ENCODE results near the gene NRIP3. TPM values are rescaled to one million over a fixed set of nuclear protein-coding genes. Genes with fewer than 3 reads are reported as not detected.

NRIP3 gene
- total and polyA plus RNA-seq, 11 donors = 0.23 to 3.4 (median 0.58) TPM

DNA sequence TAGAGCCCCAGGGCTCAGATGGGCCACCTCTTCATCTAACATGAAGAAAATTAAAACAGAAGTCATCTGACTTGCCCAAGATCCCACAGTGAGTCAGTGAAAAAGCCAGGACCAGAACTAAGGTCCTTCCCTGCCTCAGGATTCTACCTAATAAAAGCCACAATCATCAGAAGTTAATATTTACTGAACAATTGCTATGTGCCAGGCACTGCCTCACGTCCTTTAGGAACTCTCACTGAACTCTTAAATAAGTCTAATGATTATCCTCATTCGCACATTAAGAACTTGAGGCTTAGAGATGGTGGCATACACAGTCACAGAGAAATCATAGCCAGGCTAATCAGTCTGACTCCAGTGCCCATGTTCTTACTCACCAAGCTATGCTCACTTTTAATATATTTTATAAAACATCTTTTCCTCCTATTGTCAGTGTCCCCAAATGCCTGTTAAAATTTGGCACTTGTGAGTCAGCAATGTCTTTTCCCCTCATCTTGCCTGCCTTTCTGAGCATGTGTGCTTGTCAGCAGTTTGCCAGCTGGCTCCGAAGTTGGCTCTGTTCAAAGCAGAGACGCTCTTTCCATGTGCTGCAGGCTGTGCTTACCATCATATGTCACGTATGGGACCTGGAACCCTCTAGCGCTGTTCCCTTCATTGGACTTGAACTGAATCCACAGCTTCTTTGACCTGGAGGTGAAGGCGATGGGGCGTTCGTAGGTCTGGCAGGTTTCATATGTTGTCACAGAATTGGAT lies 21.5 kb upstream of the NRIP3 start:
- peak in 1 of 5 donors; percentile 36 for DNase-seq
- Histone ChIP-seq H3K4me1 (peaks cover 0 to 18% (median 5%) of the 10 kb centered on the region in 12 donors), H3K27me3 (no peaks in the 10 kb centered on the region), H3K36me3 (no peaks in the 10 kb centered on the region), H3K4me3 (no peak overlapping the region), H3K27ac (no peak overlapping the region), H3K9me3 (no peaks in the 10 kb centered on the region)
- peak in 3 of 4 donors; percentile 41 to 62 (median 56) for ATAC-seq
- intact Hi-C loops (cut with DNase I) = no loop called here
- TF ChIP-seq POLR2A (IDR thresholded peaks at IDR 0.05) = no peak
- TF ChIP-seq, protein P1, sequence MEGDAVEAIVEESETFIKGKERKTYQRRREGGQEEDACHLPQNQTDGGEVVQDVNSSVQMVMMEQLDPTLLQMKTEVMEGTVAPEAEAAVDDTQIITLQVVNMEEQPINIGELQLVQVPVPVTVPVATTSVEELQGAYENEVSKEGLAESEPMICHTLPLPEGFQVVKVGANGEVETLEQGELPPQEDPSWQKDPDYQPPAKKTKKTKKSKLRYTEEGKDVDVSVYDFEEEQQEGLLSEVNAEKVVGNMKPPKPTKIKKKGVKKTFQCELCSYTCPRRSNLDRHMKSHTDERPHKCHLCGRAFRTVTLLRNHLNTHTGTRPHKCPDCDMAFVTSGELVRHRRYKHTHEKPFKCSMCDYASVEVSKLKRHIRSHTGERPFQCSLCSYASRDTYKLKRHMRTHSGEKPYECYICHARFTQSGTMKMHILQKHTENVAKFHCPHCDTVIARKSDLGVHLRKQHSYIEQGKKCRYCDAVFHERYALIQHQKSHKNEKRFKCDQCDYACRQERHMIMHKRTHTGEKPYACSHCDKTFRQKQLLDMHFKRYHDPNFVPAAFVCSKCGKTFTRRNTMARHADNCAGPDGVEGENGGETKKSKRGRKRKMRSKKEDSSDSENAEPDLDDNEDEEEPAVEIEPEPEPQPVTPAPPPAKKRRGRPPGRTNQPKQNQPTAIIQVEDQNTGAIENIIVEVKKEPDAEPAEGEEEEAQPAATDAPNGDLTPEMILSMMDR (IDR thresholded peaks at IDR 0.05) = no peak
- 78 to 93% (median 83%) methylated on average over 9 of the region's 9 CpGs for WGBS, 4 donors

DNA sequence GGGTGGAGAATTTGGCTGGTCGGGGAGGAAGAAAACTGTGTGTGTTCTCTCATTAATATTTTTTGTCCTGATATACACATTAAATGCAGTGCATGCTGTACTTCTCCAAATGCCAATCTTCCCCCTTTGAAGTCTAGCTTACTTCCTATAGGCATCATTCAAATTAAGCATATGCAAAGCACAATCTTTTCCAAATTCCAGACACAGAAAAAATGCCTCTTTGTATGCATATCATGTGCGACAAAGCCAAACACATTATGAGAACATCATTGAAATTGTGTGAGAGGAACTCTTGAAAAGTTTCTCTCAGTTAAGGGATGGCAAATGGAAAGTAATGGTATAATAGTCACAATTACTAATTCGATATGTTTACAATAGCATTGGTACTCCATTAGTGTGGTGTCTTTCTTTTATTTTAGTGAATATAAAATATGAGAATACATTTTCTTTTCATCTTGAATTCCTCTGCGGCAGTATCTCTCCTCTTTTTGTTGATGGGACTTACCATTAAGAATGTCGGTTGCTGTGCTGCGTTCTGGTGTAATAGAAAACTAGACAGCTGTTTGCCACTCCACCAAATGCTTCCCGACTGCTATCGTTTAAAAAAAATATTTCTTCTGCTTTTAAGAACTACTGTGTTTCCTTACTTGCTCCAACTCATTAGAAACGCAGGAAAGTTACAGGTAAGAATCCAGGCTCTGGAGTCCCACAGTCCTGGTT lies 19.3 kb upstream of the NRIP3 start:
- H3K4me1 ChIP-seq = peaks cover 0 to 14% (median 7%) of the 10 kb centered on the region in 12 donors
- WGBS, 4 donors = 93 to 97% (median 95%) methylated on average over 9 of the region's 9 CpGs
- DNase-seq (no peak), ATAC-seq (no peak)
- no peak for TF ChIP-seq POLR2A (IDR thresholded peaks at IDR 0.05)
- TF ChIP-seq, protein P1 (IDR thresholded peaks at IDR 0.05) = no peak
- no peak overlapping the region for H3K4me3 ChIP-seq
- H3K9me3 ChIP-seq = no peaks in the 10 kb centered on the region
- no peaks in the 10 kb centered on the region for H3K36me3 ChIP-seq
- H3K27me3 ChIP-seq = no peaks in the 10 kb centered on the region
- H3K27ac ChIP-seq = no peak overlapping the region
- intact Hi-C loops (cut with DNase I) = loop anchor here in 1 of 10 donors (5.0 kb wide), 1 partner anchor 104 kb away; no protein-coding TSS in a partner anchor

DNA sequence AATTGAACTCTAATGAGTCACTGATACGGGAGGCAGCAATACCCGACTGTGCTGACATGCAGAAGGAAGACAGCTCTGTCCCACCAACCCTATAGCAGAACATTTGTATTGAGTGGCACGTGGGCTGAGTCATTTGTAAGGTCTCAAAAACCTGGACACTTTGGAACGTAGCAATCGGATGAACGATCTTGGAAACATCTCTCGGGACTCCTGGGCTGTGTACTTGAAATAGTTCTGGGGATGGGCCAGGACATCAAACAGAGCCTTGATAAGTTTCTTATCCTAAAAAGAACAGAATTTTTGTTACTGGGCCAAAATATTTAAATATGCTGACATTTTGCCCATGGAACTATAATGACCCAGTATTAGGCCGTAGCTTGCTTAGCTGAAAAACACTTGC lies 17.1 kb upstream of the NRIP3 start:
- no peak for DNase-seq
- no peaks in the 10 kb centered on the region for H3K9me3 ChIP-seq
- H3K4me1 ChIP-seq = peaks cover 0 to 31% (median 18%) of the 10 kb centered on the region in 12 donors
- ATAC-seq = no peak
- H3K27me3 ChIP-seq = no peaks in the 10 kb centered on the region
- H3K4me3 ChIP-seq = no peak overlapping the region
- TF ChIP-seq, protein P1 (IDR thresholded peaks at IDR 0.05) = no peak
- no peak for TF ChIP-seq POLR2A (IDR thresholded peaks at IDR 0.05)
- intact Hi-C loops (cut with DNase I) = loop anchor here in 1 of 10 donors (5.0 kb wide), 1 partner anchor 106 kb away; no protein-coding TSS in a partner anchor
- H3K27ac ChIP-seq = no peak overlapping the region
- no peaks in the 10 kb centered on the region for H3K36me3 ChIP-seq
- WGBS, 4 donors = 27 to 34% (median 33%) methylated on average over 8 of the region's 8 CpGs

DNA sequence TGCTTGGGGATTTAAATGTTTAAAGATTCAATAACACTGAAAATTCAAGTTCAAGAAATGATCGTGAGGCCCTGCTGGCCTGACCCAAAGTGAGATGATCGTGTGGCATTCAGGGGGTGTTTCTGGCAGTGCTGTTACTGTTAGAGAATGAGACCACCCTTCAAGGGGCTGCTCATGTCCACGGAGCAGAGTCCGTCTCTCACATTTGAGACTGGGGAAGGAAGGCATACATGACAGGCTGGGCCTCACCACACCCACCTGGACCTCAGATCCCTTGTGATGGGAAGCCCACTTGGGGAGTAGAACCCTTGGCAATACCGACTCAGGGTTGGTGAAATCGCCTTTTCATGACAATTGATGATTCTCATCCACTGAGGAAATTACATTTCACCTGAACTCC lies 16.1 kb upstream of the NRIP3 start:
- Histone ChIP-seq H3K27me3 (no peaks in the 10 kb centered on the region), H3K4me1 (peaks cover 0 to 35% (median 21%) of the 10 kb centered on the region in 12 donors), H3K4me3 (no peak overlapping the region), H3K36me3 (no peaks in the 10 kb centered on the region), H3K9me3 (no peaks in the 10 kb centered on the region), H3K27ac (no peak overlapping the region)
- no peak for TF ChIP-seq POLR2A (IDR thresholded peaks at IDR 0.05)
- TF ChIP-seq, protein P1 (IDR thresholded peaks at IDR 0.05) = no peak
- 96 to 97% (median 97%) methylated on average over 6 of the region's 6 CpGs for WGBS, 4 donors
- ATAC-seq (no peak), DNase-seq (no peak)
- intact Hi-C loops (cut with DNase I) = loop anchor here in 7 of 10 donors (5.0 to 10.0 kb wide), 6 partner anchors 42 to 1305 kb away; no protein-coding TSS in a partner anchor

Data from heart left ventricle (tissue), 16 donors.